GM23338 (cell line): ENCODE results near the gene TUBB. TPM values are rescaled to one million over a fixed set of nuclear protein-coding genes. Genes with fewer than 3 reads are reported as not detected.

Experiments used
- ATAC-seq: fragments of 200-7000 bp; cut with Tn5 transposase; 3 replicates; pipeline ENCODE4 v1.9.1; 2020
- DNase-seq: peaks from one replicate; pipeline ENCODE4 v3.0.0-alpha.2; 2015; ENCODE audit warnings: low spot score
- H2AFZ ChIP-seq: fragments of 200-600 bp; sonication (generic); 2 replicates; pipeline ENCODE4 v1.8.0; 2016; ENCODE audit warnings: antibody characterized with exemption, mild to moderate bottlenecking, moderate library complexity
- H3F3A ChIP-seq: fragments of 200-600 bp; sonication (generic); replicated peaks from 2 replicates; pipeline ENCODE4 v1.8.0; 2017; ENCODE audit warnings: antibody characterized with exemption, mixed run types, low read depth
- H3K27ac ChIP-seq: fragments of 200-600 bp; sonication (generic); 2 replicates; pipeline ENCODE4 v1.6.1; 2016; ENCODE audit warnings: low read depth
- H3K27me3 ChIP-seq: fragments of 200-600 bp; sonication (generic); 2 replicates; pipeline ENCODE4 v1.8.0; 2016; ENCODE audit warnings: mild to moderate bottlenecking, mixed run types, moderate library complexity; ENCODE audit not compliant: insufficient read depth
- H3K36me3 ChIP-seq: fragments of 200-600 bp; sonication (generic); 2 replicates; pipeline ENCODE4 v1.8.0; 2016; ENCODE audit warnings: mild to moderate bottlenecking; ENCODE audit not compliant: insufficient read depth
- H3K4me1 ChIP-seq: fragments of 200-600 bp; sonication (generic); 2 replicates; pipeline ENCODE4 v1.8.0; 2016; ENCODE audit warnings: mild to moderate bottlenecking, moderate library complexity; ENCODE audit not compliant: insufficient read depth
- H3K4me2 ChIP-seq: fragments of 200-600 bp; sonication (generic); 2 replicates; pipeline ENCODE4 v1.7.1; 2017; ENCODE audit warnings: mixed run types
- H3K4me3 ChIP-seq: fragments of 200-600 bp; sonication (generic); 2 replicates; pipeline ENCODE4 v1.6.1; 2016; ENCODE audit warnings: mixed run types
- H3K79me2 ChIP-seq: fragments of 200-600 bp; sonication (generic); replicated peaks from 2 replicates; pipeline ENCODE4 v1.8.0; 2017; ENCODE audit warnings: mild to moderate bottlenecking; ENCODE audit not compliant: insufficient read depth
- H3K9me2 ChIP-seq: fragments of 200-600 bp; sonication (generic); 2 replicates; pipeline ENCODE4 v1.8.0; 2017; ENCODE audit not compliant: insufficient read depth
- H4K20me1 ChIP-seq: fragments of 200-600 bp; sonication (generic); replicated peaks from 2 replicates; pipeline ENCODE4 v1.8.0; 2017; ENCODE audit warnings: mild to moderate bottlenecking; ENCODE audit not compliant: insufficient read depth
- H3K27ac Mint-ChIP-seq: 2 replicates; pipeline ENCODE4 v1.8.0; 2020; ENCODE audit warnings: inconsistent platforms, mild to moderate bottlenecking, moderate library complexity, mixed read lengths
- H3K27me3 Mint-ChIP-seq: 3 replicates; pipeline ENCODE4 v1.8.0; 2022; ENCODE audit warnings: low read depth, mild to moderate bottlenecking, moderate library complexity, mixed read lengths, inconsistent platforms; ENCODE audit not compliant: insufficient read depth, poor library complexity
- H3K36me3 Mint-ChIP-seq: 3 replicates; pipeline ENCODE4 v1.8.0; 2021; ENCODE audit warnings: low read depth, mild to moderate bottlenecking, inconsistent platforms, moderate library complexity, mixed read lengths
- H3K4me1 Mint-ChIP-seq: 3 replicates; pipeline ENCODE4 v1.8.0; 2020; ENCODE audit warnings: mild to moderate bottlenecking, inconsistent platforms, mixed read lengths
- H3K4me3 Mint-ChIP-seq: 3 replicates; pipeline ENCODE4 v1.8.0; 2021; ENCODE audit warnings: moderate library complexity, mild to moderate bottlenecking, inconsistent platforms, mixed read lengths
- H3K9me3 Mint-ChIP-seq: 3 replicates; pipeline ENCODE4 v1.8.0; 2020; ENCODE audit warnings: moderate library complexity, mild to moderate bottlenecking, inconsistent platforms, mixed read lengths
- CREB1 ChIP-seq: fragments of 250-450 bp; sonication (Bioruptor Pico); IDR thresholded peaks from 2 replicates; pipeline ENCODE4 v1.5.0; 2020; ENCODE audit warnings: low read depth, mild to moderate bottlenecking, moderate library complexity
- CTCF ChIP-seq, 2 experiments: fragments of 200-600 bp in 1 of 2; sonication (generic) in 1 of 2; conservative IDR thresholded peaks; 2 replicates each; pipeline versions ENCODE4 v1.5.1 to v1.6.1; 2016 to 2017; ENCODE audit warnings: antibody characterized with exemption in 2 of 2, low read depth in 2 of 2, mild to moderate bottlenecking in 2 of 2, moderate library complexity in 1 of 2
- ETS1 ChIP-seq: IDR thresholded peaks from 2 replicates; pipeline ENCODE4 v1.6.1; 2016; ENCODE audit warnings: antibody characterized with exemption
- EZH2 ChIP-seq: fragments of 200-600 bp; sonication (generic); IDR thresholded peaks from one replicate; pipeline ENCODE4 v1.8.0; 2017; ENCODE audit warnings: antibody characterized with exemption, mild to moderate bottlenecking, low read depth; ENCODE audit not compliant: unreplicated experiment
- EZH2phosphoT487 ChIP-seq: fragments of 200-600 bp; sonication (generic); IDR thresholded peaks from one replicate; pipeline ENCODE4 v1.8.1; 2018; ENCODE audit warnings: antibody characterized with exemption; ENCODE audit not compliant: unreplicated experiment
- NANOG ChIP-seq: IDR thresholded peaks from 2 replicates; pipeline ENCODE4 v1.6.1; 2016; ENCODE audit warnings: antibody characterized with exemption, borderline replicate concordance
- POLR2AphosphoS5 ChIP-seq: IDR thresholded peaks from 2 replicates; pipeline ENCODE4 v1.6.1; 2016; ENCODE audit warnings: antibody characterized with exemption, low read depth
- REST ChIP-seq: IDR thresholded peaks from one replicate; pipeline ENCODE4 v1.6.1; 2018; ENCODE audit warnings: antibody characterized with exemption; ENCODE audit not compliant: unreplicated experiment
- STAT1 ChIP-seq: IDR thresholded peaks from one replicate; pipeline ENCODE4 v1.6.1; 2016; ENCODE audit warnings: antibody characterized with exemption; ENCODE audit not compliant: unreplicated experiment
- ZNF114 ChIP-seq: fragments of 250-450 bp; sonication (Bioruptor Pico); IDR thresholded peaks from 2 replicates; pipeline ENCODE4 v1.5.0; 2020; ENCODE audit warnings: mild to moderate bottlenecking, moderate library complexity
- ZNF331 ChIP-seq: fragments of 250-450 bp; sonication (Bioruptor Pico); IDR thresholded peaks from 2 replicates; pipeline ENCODE4 v1.5.0; 2020; ENCODE audit warnings: low read depth, mild to moderate bottlenecking, moderate library complexity
- polyA plus RNA-seq: library from polyadenylated mRNA; unstranded; fragments of >200 nt; fragmentation: Nextera tagmentation; extraction: Ambion mirVana; gene quantifications from 2 replicates; pipeline ENCODE4 v1.2.1, GENCODE V29; 2016
- total RNA-seq: library from RNA; depleted of rRNA; stranded (reverse); fragments of >200 nt; shearing (Covaris generic); gene quantifications from 2 replicates; pipeline ENCODE4 v1.2.3, GENCODE V29; 2014

Gene TUBB
- total and polyA plus RNA-seq, 2 experiments from 2014 or later: 1,041 to 1,704 TPM

- H3K4me1 ChIP-seq: no peaks in the 10 kb centered on the region; the same call in 1 of the 2 replicates
- Mint-ChIP-seq H3K9me3 (no peaks in the 10 kb centered on the region), H3K4me1 (peaks cover 5% of the 10 kb centered on the region), H3K27ac (no peak overlapping the region), H3K4me3 (peak overlapping the region; percentile 94), H3K27me3 (peaks cover 4% of the 10 kb centered on the region), H3K36me3 (peaks cover 24% of the 10 kb centered on the region)
- H3K4me2 ChIP-seq: peak overlapping the region; percentile 89; the same call in 1 of the 2 replicates
- H4K20me1 ChIP-seq: no peaks in the 10 kb centered on the region; the same call in 1 of the 2 replicates
- ATAC-seq (peak; percentile 11; the same call in 2 of the 3 replicates), DNase-seq (peak; percentile 38)
- H3F3A ChIP-seq: peaks cover 3% of the 10 kb centered on the region; the same call in 1 of the 2 replicates
- H3K27ac ChIP-seq: no peak overlapping the region
- no peaks in the 10 kb centered on the region for H3K27me3 ChIP-seq
- TF ChIP-seq REST (no peak), CTCF (conservative IDR thresholded peaks at IDR 0.05; ENCODE audit: low read depth in 2 of 2) (peak in 1 of 2 experiments; percentile 37; a peak in 3 of 4 replicates), STAT1 (no peak)
- H2AFZ ChIP-seq: no peak overlapping the region
- peaks cover 11% of the 10 kb centered on the region for H3K79me2 ChIP-seq
- no peaks in the 10 kb centered on the region for H3K9me2 ChIP-seq
- H3K4me3 ChIP-seq: no peak overlapping the region
- peaks cover 11% of the 10 kb centered on the region; the same call in 1 of the 2 replicates for H3K36me3 ChIP-seq
Observed at GRCh38 chr6:30670760-30671527, 49.2 kb upstream of the TUBB start.

GRCh38 chr6:30672445-30673253 lies 47.5 kb upstream of the TUBB start, which contains the start of gene DHX16:
Gene DHX16, minus strand, starts transcription at chr6:30673006. Its CDS starts 165 bp downstream, at chr6:30672841.
- H3K4me1 ChIP-seq: no peaks in the 10 kb centered on the region; the same call in 1 of the 2 replicates
- no peaks in the 10 kb centered on the region for H3K9me3 Mint-ChIP-seq
- no peak within 1 kb of the TSS for H3K27ac ChIP-seq
- TF ChIP-seq POLR2AphosphoS5 (peak; percentile 70; the same call in 1 of the 2 replicates), STAT1 (no peak), ZNF114 (CRISPR knock-in tag) (no peak), NANOG (no peak), CREB1 (peak; percentile 6; the same call in 1 of the 2 replicates), CTCF (conservative IDR thresholded peaks at IDR 0.05; ENCODE audit: low read depth in 2 of 2) (peak; percentile 86 to 96), EZH2 (no peak), ETS1 (peak; percentile 46; the same call in 1 of the 2 replicates), ZNF331 (CRISPR knock-in tag) (no peak), EZH2phosphoT487 (no peak)

More at GRCh38 chr6:30672445-30673253, 47.5 kb upstream of the TUBB start, which contains the start of gene DHX16:
- Mint-ChIP-seq H3K27ac (no peak within 1 kb of the TSS; the same call in 1 of the 2 replicates), H3K4me3 (peak within 1 kb of the TSS; percentile 94), H3K27me3 (peaks cover 4% of the 10 kb centered on the region), H3K4me1 (peaks cover 5% of the 10 kb centered on the region), H3K36me3 (peaks cover 31% of the 10 kb centered on the region)
- ATAC-seq (peak; percentile 90), DNase-seq (peak; percentile 99)
- H3K9me2 ChIP-seq: no peaks in the 10 kb centered on the region
- H2AFZ ChIP-seq: peak within 1 kb of the TSS; percentile 54
- H4K20me1 ChIP-seq: no peaks in the 10 kb centered on the region; the same call in 1 of the 2 replicates
- H3K79me2 ChIP-seq: peaks cover 11% of the 10 kb centered on the region
- peak within 1 kb of the TSS; percentile 89 for H3K4me2 ChIP-seq
- no peaks in the 10 kb centered on the region for H3K27me3 ChIP-seq
- H3K4me3 ChIP-seq: peak within 1 kb of the TSS; percentile 71
- peaks cover 13% of the 10 kb centered on the region; the same call in 1 of the 2 replicates for H3K36me3 ChIP-seq
- H3F3A ChIP-seq: 0 out of 2 replicates have a peak, but pooled peaks cover 3% of the 10 kb centered on the region
